Parathyroid adenoma (tissue), 2 donors: Measurements from ENCODE around the gene SDK2.

Experiments
- H2AFZ ChIP-seq: fragments of 300-600 bp; sonication (generic); one replicate; pipeline ENCODE4 v1.7.0; 2017; ENCODE audit warnings: antibody characterized with exemption, mild to moderate bottlenecking
- H3K27ac ChIP-seq: fragments of 300-600 bp; sonication (generic); one replicate; pipeline ENCODE4 v1.7.0; 2017
- H3K27me3 ChIP-seq: fragments of 300-600 bp; sonication (generic); one replicate; pipeline ENCODE4 v1.7.0; 2017; ENCODE audit warnings: low read length; ENCODE audit not compliant: control insufficient read depth, insufficient read depth
- H3K36me3 ChIP-seq: fragments of 300-600 bp; sonication (generic); one replicate; pipeline ENCODE4 v1.7.0; 2017; ENCODE audit warnings: low read length; ENCODE audit not compliant: control insufficient read depth, insufficient read depth
- H3K4me1 ChIP-seq: fragments of 300-600 bp; sonication (generic); one replicate; pipeline ENCODE4 v1.7.0; 2017; ENCODE audit warnings: control low read depth
- H3K4me2 ChIP-seq: fragments of 300-600 bp; sonication (generic); one replicate; pipeline ENCODE4 v1.7.0; 2017; ENCODE audit warnings: low read length
- H3K4me3 ChIP-seq: fragments of 300-600 bp; sonication (generic); one replicate; pipeline ENCODE4 v1.7.0; 2017; ENCODE audit warnings: low read depth, low read length
- H3K79me2 ChIP-seq: fragments of 300-600 bp; sonication (generic); one replicate; pipeline ENCODE4 v1.7.0; 2017; ENCODE audit warnings: control low read depth
- H3K9ac ChIP-seq: fragments of 300-600 bp; sonication (generic); one replicate; pipeline ENCODE4 v1.7.0; 2017; ENCODE audit warnings: mild to moderate bottlenecking
- H3K9me3 ChIP-seq: fragments of 300-600 bp; sonication (generic); one replicate; pipeline ENCODE4 v1.7.0; 2017; ENCODE audit warnings: low read length; ENCODE audit not compliant: control insufficient read depth
- TF ChIP-seq, protein P1 (sequence below): fragments of 300-600 bp; sonication (generic); IDR thresholded peaks from one replicate; pipeline ENCODE4 v1.7.0; 2017; ENCODE audit warnings: antibody characterized with exemption, mild to moderate bottlenecking
- donor health status: primary hyperparathyroidism.

The SDK2 gene

DNA sequence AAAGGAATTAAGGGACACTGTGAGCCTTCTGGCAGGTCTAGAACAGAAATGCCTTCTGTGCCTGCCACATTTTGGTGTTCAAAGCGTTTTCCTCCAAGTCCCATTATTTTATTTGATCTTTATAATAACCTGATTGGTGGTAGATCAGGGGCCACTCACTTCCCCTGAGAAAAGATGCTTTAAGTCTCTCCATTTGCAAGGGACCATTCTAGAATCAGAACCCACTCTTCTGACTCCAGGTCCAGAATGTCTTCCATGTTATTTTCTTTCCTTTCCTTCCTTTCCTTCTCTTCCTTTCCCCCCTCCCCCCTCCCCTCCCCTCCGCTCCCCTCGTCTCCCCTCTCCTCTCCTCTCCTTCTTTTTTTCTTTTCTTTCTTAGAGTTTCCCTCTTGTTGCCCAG lies 313.2 kb downstream of the SDK2 start:
- H3K4me1 ChIP-seq, result no peaks in the 10 kb centered on the region
- H3K27ac ChIP-seq, result no peak overlapping the region
- no peak overlapping the region for H3K9ac ChIP-seq
- TF ChIP-seq, protein P1, sequence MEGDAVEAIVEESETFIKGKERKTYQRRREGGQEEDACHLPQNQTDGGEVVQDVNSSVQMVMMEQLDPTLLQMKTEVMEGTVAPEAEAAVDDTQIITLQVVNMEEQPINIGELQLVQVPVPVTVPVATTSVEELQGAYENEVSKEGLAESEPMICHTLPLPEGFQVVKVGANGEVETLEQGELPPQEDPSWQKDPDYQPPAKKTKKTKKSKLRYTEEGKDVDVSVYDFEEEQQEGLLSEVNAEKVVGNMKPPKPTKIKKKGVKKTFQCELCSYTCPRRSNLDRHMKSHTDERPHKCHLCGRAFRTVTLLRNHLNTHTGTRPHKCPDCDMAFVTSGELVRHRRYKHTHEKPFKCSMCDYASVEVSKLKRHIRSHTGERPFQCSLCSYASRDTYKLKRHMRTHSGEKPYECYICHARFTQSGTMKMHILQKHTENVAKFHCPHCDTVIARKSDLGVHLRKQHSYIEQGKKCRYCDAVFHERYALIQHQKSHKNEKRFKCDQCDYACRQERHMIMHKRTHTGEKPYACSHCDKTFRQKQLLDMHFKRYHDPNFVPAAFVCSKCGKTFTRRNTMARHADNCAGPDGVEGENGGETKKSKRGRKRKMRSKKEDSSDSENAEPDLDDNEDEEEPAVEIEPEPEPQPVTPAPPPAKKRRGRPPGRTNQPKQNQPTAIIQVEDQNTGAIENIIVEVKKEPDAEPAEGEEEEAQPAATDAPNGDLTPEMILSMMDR, result no peak
- H2AFZ ChIP-seq, result no peak overlapping the region
- H3K9me3 ChIP-seq, result no peaks in the 10 kb centered on the region
- no peak overlapping the region for H3K4me3 ChIP-seq
- no peaks in the 10 kb centered on the region for H3K36me3 ChIP-seq
- H3K79me2 ChIP-seq, result no peaks in the 10 kb centered on the region
- H3K27me3 ChIP-seq, result no peaks in the 10 kb centered on the region
- no peak overlapping the region for H3K4me2 ChIP-seq

DNA sequence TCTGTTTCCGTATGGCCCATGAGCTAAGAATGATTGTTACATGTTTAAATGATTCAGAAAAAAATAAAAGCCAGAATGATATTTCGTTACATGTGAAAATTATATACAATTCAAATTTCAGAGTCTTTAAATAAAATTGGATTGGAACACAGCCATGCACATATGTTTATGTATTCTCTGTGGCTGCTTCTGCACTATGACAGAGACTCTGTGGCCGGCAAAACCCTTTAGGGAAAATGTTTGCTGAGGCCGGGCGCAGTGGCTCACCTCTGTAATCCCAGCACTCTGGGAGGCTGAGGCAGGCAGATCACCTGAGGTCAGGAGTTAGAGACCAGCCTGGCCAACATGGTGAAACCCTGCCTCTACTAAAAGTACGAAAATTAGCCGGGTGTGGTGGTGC lies 316.6 kb downstream of the SDK2 start:
- H3K9me3 ChIP-seq, result no peaks in the 10 kb centered on the region
- no peaks in the 10 kb centered on the region for H3K36me3 ChIP-seq
- H3K79me2 ChIP-seq, result no peaks in the 10 kb centered on the region
- peaks cover 2% of the 10 kb centered on the region for H3K4me1 ChIP-seq
- H3K4me3 ChIP-seq, result no peak overlapping the region
- TF ChIP-seq, protein P1, result no peak
- H3K27ac ChIP-seq, result no peak overlapping the region
- H3K27me3 ChIP-seq, result no peaks in the 10 kb centered on the region
- H3K4me2 ChIP-seq, result no peak overlapping the region
- H2AFZ ChIP-seq, result no peak overlapping the region
- H3K9ac ChIP-seq, result no peak overlapping the region

GRCh38 chr17:73325527-73325842 lies 318.8 kb downstream of the SDK2 start:
- Histone ChIP-seq H3K79me2 (no peaks in the 10 kb centered on the region), H3K9me3 (no peaks in the 10 kb centered on the region), H3K9ac (no peak overlapping the region), H3K4me3 (no peak overlapping the region), H3K36me3 (no peaks in the 10 kb centered on the region), H3K4me2 (no peak overlapping the region), H3K27me3 (no peaks in the 10 kb centered on the region), H3K27ac (no peak overlapping the region), H3K4me1 (peaks cover 2% of the 10 kb centered on the region), H2AFZ (no peak overlapping the region)
- TF ChIP-seq, protein P1, result no peak

GRCh38 chr17:73324711-73325526 lies 319.3 kb downstream of the SDK2 start:
- H2AFZ ChIP-seq, result no peak overlapping the region
- H3K9me3 ChIP-seq, result no peaks in the 10 kb centered on the region
- TF ChIP-seq, protein P1, result no peak
- H3K4me3 ChIP-seq, result no peak overlapping the region
- H3K27me3 ChIP-seq, result no peaks in the 10 kb centered on the region
- H3K9ac ChIP-seq, result no peak overlapping the region
- no peak overlapping the region for H3K4me2 ChIP-seq
- H3K27ac ChIP-seq, result no peak overlapping the region
- H3K36me3 ChIP-seq, result no peaks in the 10 kb centered on the region
- H3K4me1 ChIP-seq, result peaks cover 2% of the 10 kb centered on the region
- no peaks in the 10 kb centered on the region for H3K79me2 ChIP-seq

- no peak overlapping the region for H3K4me2 ChIP-seq
- no peaks in the 10 kb centered on the region for H3K27me3 ChIP-seq
- no peak overlapping the region for H3K4me3 ChIP-seq
- peaks cover 2% of the 10 kb centered on the region for H3K4me1 ChIP-seq
- H2AFZ ChIP-seq, result no peak overlapping the region
- TF ChIP-seq, protein P1, result no peak
- no peak overlapping the region for H3K9ac ChIP-seq
- H3K36me3 ChIP-seq, result no peaks in the 10 kb centered on the region
- no peaks in the 10 kb centered on the region for H3K79me2 ChIP-seq
- no peaks in the 10 kb centered on the region for H3K9me3 ChIP-seq
- no peak overlapping the region for H3K27ac ChIP-seq
Measured at GRCh38 chr17:73324160-73324475, 320.1 kb downstream of the SDK2 start.
